ENCODE data around the gene MYH10. TPM values are rescaled to one million over a fixed set of nuclear protein-coding genes. Genes with fewer than 3 reads are reported as not detected.
A peak's percentile ranks its signal among the peaks of the same experiment; 100 is the strongest.

The MYH10 gene
- total and polyA plus RNA-seq, 5 donors from 2014 or later: 0.67 to 4.0 (median 1.1) TPM

- Histone ChIP-seq H3K9me3 (ENCODE audit: control insufficient read depth in 2 of 2, low read length in 2 of 2) (no peaks in the 10 kb centered on the region), H3K4me1 (ENCODE audit: control insufficient read depth, insufficient read depth, low read length, poor library complexity, severe bottlenecking) (no peaks in the 10 kb centered on the region), H3K27ac (ENCODE audit: insufficient read depth, low read length, poor library complexity, severe bottlenecking) (no peak overlapping the region), H3K4me3 (ENCODE audit: low read depth, low read length) (no peak overlapping the region), H3K27me3 (ENCODE audit: control insufficient read depth, insufficient read depth, low read length) (no peaks in the 10 kb centered on the region), H3K36me3 (ENCODE audit: control insufficient read depth, insufficient read depth, low read length) (peaks cover 95% of the 10 kb centered on the region)
- H3K4me1 Mint-ChIP-seq: peaks cover 10 to 31% (median 20%) of the 10 kb centered on the region in 4 donors
- no peak overlapping the region for H3K4me3 Mint-ChIP-seq
- no peak for ATAC-seq (ENCODE audit: low read depth in 2 of 2)
- no peaks in the 10 kb centered on the region for H3K27me3 Mint-ChIP-seq
- peaks cover 48% of the 10 kb centered on the region for H3K36me3 Mint-ChIP-seq
- no peaks in the 10 kb centered on the region for H3K9me3 Mint-ChIP-seq
- no peak overlapping the region for H3K27ac Mint-ChIP-seq
- no peak for DNase-seq
These were observed 168.0 kb downstream of the MYH10 start for GRCh38 chr17:8462564-8462963.

DNA sequence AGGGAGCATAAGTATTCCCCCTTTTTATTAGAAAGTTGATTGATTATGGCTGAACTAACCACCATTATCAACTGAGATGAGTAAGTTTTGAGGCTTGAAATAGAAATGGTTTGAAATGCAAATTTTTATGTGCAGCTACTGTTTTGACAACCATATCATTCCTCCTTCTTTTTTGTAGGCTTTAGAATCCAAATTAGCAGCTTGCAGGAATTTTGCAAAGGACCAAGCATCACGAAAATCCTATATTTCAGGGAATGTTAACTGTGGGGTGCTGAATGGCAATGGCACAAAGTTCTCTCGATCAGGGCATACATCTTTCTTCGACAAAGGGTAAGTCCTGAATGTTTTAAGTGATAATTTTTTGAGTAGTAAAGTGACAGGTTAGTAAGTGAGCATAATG is 170.7 kb downstream of the MYH10 start:
- Mint-ChIP-seq H3K4me1 (peaks cover 24 to 28% (median 25%) of the 10 kb centered on the region in 4 donors), H3K27ac (no peak overlapping the region), H3K27me3 (no peaks in the 10 kb centered on the region), H3K36me3 (peaks cover 59% of the 10 kb centered on the region), H3K4me3 (no peak overlapping the region), H3K9me3 (no peaks in the 10 kb centered on the region)
- H3K4me1 ChIP-seq (ENCODE audit: control insufficient read depth, insufficient read depth, low read length, poor library complexity, severe bottlenecking): no peaks in the 10 kb centered on the region
- no peaks in the 10 kb centered on the region for H3K27me3 ChIP-seq (ENCODE audit: control insufficient read depth, insufficient read depth, low read length)
- peaks cover 93% of the 10 kb centered on the region for H3K36me3 ChIP-seq (ENCODE audit: control insufficient read depth, insufficient read depth, low read length)
- ATAC-seq (ENCODE audit: low read depth in 2 of 2) (no peak), DNase-seq (no peak)
- H3K9me3 ChIP-seq (ENCODE audit: control insufficient read depth in 2 of 2, low read length in 2 of 2): no peaks in the 10 kb centered on the region
- no peak overlapping the region for H3K4me3 ChIP-seq (ENCODE audit: low read depth, low read length)
- H3K27ac ChIP-seq (ENCODE audit: insufficient read depth, low read length, poor library complexity, severe bottlenecking): no peak overlapping the region

DNA sequence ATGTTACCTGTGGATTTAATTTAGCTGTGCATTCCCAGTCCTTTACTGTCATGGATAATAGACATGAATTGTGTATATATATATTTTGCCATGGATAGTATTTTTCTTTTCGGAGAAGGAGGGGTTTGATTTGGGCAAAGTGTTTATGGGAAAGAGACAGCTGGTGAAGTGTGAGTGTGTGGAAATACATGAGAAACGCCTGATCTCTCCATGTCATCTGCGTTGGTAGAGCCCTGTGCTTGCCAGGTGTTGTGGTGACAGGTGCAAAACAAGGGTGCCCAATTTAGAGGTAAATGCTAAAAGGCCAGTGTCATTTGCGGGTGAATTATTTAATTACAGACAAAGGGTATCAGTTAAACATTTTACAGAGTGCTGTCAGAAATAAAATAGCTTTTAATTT is 171.4 kb downstream of the MYH10 start:
- Histone ChIP-seq H3K27me3 (ENCODE audit: control insufficient read depth, insufficient read depth, low read length) (no peaks in the 10 kb centered on the region), H3K4me1 (ENCODE audit: control insufficient read depth, insufficient read depth, low read length, poor library complexity, severe bottlenecking) (no peaks in the 10 kb centered on the region), H3K9me3 (ENCODE audit: control insufficient read depth in 2 of 2, low read length in 2 of 2) (no peaks in the 10 kb centered on the region), H3K36me3 (ENCODE audit: control insufficient read depth, insufficient read depth, low read length) (peaks cover 93% of the 10 kb centered on the region), H3K27ac (ENCODE audit: insufficient read depth, low read length, poor library complexity, severe bottlenecking) (no peak overlapping the region), H3K4me3 (ENCODE audit: low read depth, low read length) (no peak overlapping the region)
- Mint-ChIP-seq H3K4me3 (no peak overlapping the region), H3K9me3 (no peaks in the 10 kb centered on the region), H3K4me1 (peaks cover 17 to 29% (median 24%) of the 10 kb centered on the region in 4 donors), H3K27ac (no peak overlapping the region), H3K36me3 (peaks cover 59% of the 10 kb centered on the region), H3K27me3 (no peaks in the 10 kb centered on the region)
- no peak for DNase-seq
- ATAC-seq (ENCODE audit: low read depth in 2 of 2): no peak

- no peak for ATAC-seq (ENCODE audit: low read depth in 2 of 2)
These were observed 172.4 kb downstream of the MYH10 start for GRCh38 chr17:8458128-8458527.

GRCh38 chr17:8455665-8456209 is 174.8 kb downstream of the MYH10 start:
- Histone ChIP-seq H3K27me3 (ENCODE audit: control insufficient read depth, insufficient read depth, low read length) (no peaks in the 10 kb centered on the region), H3K4me1 (ENCODE audit: control insufficient read depth, insufficient read depth, low read length, poor library complexity, severe bottlenecking) (no peaks in the 10 kb centered on the region), H3K4me3 (ENCODE audit: low read depth, low read length) (no peak overlapping the region), H3K36me3 (ENCODE audit: control insufficient read depth, insufficient read depth, low read length) (peaks cover 92% of the 10 kb centered on the region), H3K27ac (ENCODE audit: insufficient read depth, low read length, poor library complexity, severe bottlenecking) (no peak overlapping the region), H3K9me3 (ENCODE audit: control insufficient read depth in 2 of 2, low read length in 2 of 2) (no peaks in the 10 kb centered on the region)
- Mint-ChIP-seq H3K4me3 (no peak overlapping the region), H3K4me1 (peaks cover 8 to 25% (median 20%) of the 10 kb centered on the region in 4 donors), H3K27me3 (no peaks in the 10 kb centered on the region), H3K9me3 (no peaks in the 10 kb centered on the region), H3K27ac (peak overlapping the region in 1 of 3 donors; percentile 48), H3K36me3 (peaks cover 62% of the 10 kb centered on the region)
- ATAC-seq (ENCODE audit: low read depth in 2 of 2) (no peak), DNase-seq (peak in 1 of 3 donors; percentile 15)

More at GRCh38 chr17:8458128-8458527, 172.4 kb downstream of the MYH10 start:
- no peaks in the 10 kb centered on the region for H3K4me1 ChIP-seq (ENCODE audit: control insufficient read depth, insufficient read depth, low read length, poor library complexity, severe bottlenecking)
- Mint-ChIP-seq H3K4me3 (no peak overlapping the region), H3K9me3 (no peaks in the 10 kb centered on the region), H3K36me3 (peaks cover 57% of the 10 kb centered on the region), H3K27me3 (no peaks in the 10 kb centered on the region), H3K27ac (peak overlapping the region in 1 of 3 donors; percentile 1), H3K4me1 (peaks cover 11 to 29% (median 24%) of the 10 kb centered on the region in 4 donors)
- H3K36me3 ChIP-seq (ENCODE audit: control insufficient read depth, insufficient read depth, low read length): peaks cover 94% of the 10 kb centered on the region
- H3K27me3 ChIP-seq (ENCODE audit: control insufficient read depth, insufficient read depth, low read length): no peaks in the 10 kb centered on the region
- DNase-seq: no peak
- H3K4me3 ChIP-seq (ENCODE audit: low read depth, low read length): no peak overlapping the region
- H3K27ac ChIP-seq (ENCODE audit: insufficient read depth, low read length, poor library complexity, severe bottlenecking): no peak overlapping the region
- no peaks in the 10 kb centered on the region for H3K9me3 ChIP-seq (ENCODE audit: control insufficient read depth in 2 of 2, low read length in 2 of 2)

DNA sequence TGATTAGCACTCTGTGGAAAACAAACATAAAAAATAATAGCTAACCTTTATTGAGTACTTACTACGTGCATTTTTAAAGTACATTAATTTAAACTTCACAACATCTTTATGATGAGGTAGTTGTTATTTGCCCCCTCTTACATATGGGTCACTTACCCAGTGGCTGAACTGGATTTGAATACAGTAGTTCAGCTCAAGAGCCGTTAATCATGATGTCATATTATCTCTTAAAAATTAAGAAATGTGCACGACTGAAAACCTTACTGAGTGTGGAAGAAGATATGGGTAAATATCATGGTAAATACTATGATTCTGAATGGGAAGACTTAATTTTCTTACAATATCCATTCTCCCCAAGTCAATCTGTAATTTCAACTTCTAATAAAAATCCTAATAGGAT is 177.2 kb downstream of the MYH10 start:
- Mint-ChIP-seq H3K36me3 (peaks cover 61% of the 10 kb centered on the region), H3K4me1 (peaks cover 7 to 30% (median 23%) of the 10 kb centered on the region in 4 donors), H3K4me3 (no peak overlapping the region), H3K27me3 (no peaks in the 10 kb centered on the region), H3K27ac (no peak overlapping the region), H3K9me3 (no peaks in the 10 kb centered on the region)
- H3K9me3 ChIP-seq (ENCODE audit: control insufficient read depth in 2 of 2, low read length in 2 of 2): no peaks in the 10 kb centered on the region
- ATAC-seq (ENCODE audit: low read depth in 2 of 2) (no peak), DNase-seq (no peak)
- H3K4me1 ChIP-seq (ENCODE audit: control insufficient read depth, insufficient read depth, low read length, poor library complexity, severe bottlenecking): no peaks in the 10 kb centered on the region
- H3K27me3 ChIP-seq (ENCODE audit: control insufficient read depth, insufficient read depth, low read length): no peaks in the 10 kb centered on the region
- H3K27ac ChIP-seq (ENCODE audit: insufficient read depth, low read length, poor library complexity, severe bottlenecking): no peak overlapping the region
- H3K4me3 ChIP-seq (ENCODE audit: low read depth, low read length): no peak overlapping the region
- H3K36me3 ChIP-seq (ENCODE audit: control insufficient read depth, insufficient read depth, low read length): peaks cover 87% of the 10 kb centered on the region

DNA sequence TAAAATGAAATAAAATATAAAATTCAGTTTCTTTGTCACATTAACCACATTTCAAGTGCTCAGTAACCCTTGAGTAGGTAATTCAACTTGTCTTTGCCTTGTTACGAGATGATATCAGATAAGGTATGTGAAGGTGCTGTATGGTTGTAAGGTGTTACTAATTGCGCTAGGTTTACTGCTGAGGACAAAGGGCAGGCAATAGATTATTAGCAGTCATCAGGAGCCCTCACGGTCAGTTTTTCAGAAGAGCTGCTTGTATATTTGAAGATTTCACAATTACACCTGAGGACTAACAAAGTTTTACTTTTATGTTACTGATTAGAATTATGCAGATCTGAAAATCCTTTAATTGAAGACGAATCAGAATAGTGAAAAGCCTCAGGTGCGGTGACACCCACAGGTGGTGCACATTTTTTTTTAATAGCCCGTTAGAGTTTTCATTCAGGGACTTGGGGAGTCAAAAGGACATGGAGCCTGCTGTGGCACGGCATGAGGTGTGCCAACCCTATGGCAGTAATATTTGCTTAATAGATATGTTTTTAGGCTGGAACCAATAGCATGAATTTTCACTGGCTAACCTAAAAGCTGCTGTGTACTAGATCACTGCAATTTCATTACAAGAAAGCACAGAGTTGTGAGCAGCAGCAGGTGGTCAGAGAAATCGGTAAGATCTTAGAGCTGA is 178.5 kb downstream of the MYH10 start:
- no peaks in the 10 kb centered on the region for H3K9me3 ChIP-seq (ENCODE audit: control insufficient read depth in 2 of 2, low read length in 2 of 2)
- DNase-seq: no peak
- Mint-ChIP-seq H3K4me1 (peaks cover 2 to 27% (median 19%) of the 10 kb centered on the region in 4 donors), H3K27ac (no peak overlapping the region), H3K9me3 (no peaks in the 10 kb centered on the region), H3K4me3 (no peak overlapping the region), H3K36me3 (peaks cover 60% of the 10 kb centered on the region), H3K27me3 (no peaks in the 10 kb centered on the region)
- ATAC-seq (ENCODE audit: low read depth in 2 of 2): no peak
- no peaks in the 10 kb centered on the region for H3K4me1 ChIP-seq (ENCODE audit: control insufficient read depth, insufficient read depth, low read length, poor library complexity, severe bottlenecking)
- H3K36me3 ChIP-seq (ENCODE audit: control insufficient read depth, insufficient read depth, low read length): peaks cover 87% of the 10 kb centered on the region
- no peak overlapping the region for H3K4me3 ChIP-seq (ENCODE audit: low read depth, low read length)
- no peaks in the 10 kb centered on the region for H3K27me3 ChIP-seq (ENCODE audit: control insufficient read depth, insufficient read depth, low read length)
- no peak overlapping the region for H3K27ac ChIP-seq (ENCODE audit: insufficient read depth, low read length, poor library complexity, severe bottlenecking)

- H3K36me3 Mint-ChIP-seq: peaks cover 59% of the 10 kb centered on the region
- peaks cover 17 to 31% (median 24%) of the 10 kb centered on the region in 4 donors for H3K4me1 Mint-ChIP-seq
- H3K9me3 Mint-ChIP-seq: no peaks in the 10 kb centered on the region
- Histone ChIP-seq H3K27me3 (ENCODE audit: control insufficient read depth, insufficient read depth, low read length) (no peaks in the 10 kb centered on the region), H3K4me3 (ENCODE audit: low read depth, low read length) (no peak overlapping the region), H3K9me3 (ENCODE audit: control insufficient read depth in 2 of 2, low read length in 2 of 2) (no peaks in the 10 kb centered on the region), H3K27ac (ENCODE audit: insufficient read depth, low read length, poor library complexity, severe bottlenecking) (no peak overlapping the region), H3K36me3 (ENCODE audit: control insufficient read depth, insufficient read depth, low read length) (peaks cover 90% of the 10 kb centered on the region), H3K4me1 (ENCODE audit: control insufficient read depth, insufficient read depth, low read length, poor library complexity, severe bottlenecking) (peaks cover 6% of the 10 kb centered on the region)
- no peaks in the 10 kb centered on the region for H3K27me3 Mint-ChIP-seq
- ATAC-seq (ENCODE audit: low read depth in 2 of 2): no peak
- DNase-seq: no peak
- H3K27ac Mint-ChIP-seq: peak overlapping the region in 1 of 3 donors; percentile 43
- no peak overlapping the region for H3K4me3 Mint-ChIP-seq
These were observed 182.2 kb downstream of the MYH10 start for GRCh38 chr17:8448310-8448709.

All from CD4-positive, CD25-positive, alpha-beta regulatory T cell (primary cell).